G401 (cell line): Measurements from ENCODE around the gene SEC31B. TPM values are rescaled to one million over a fixed set of nuclear protein-coding genes. Genes with fewer than 3 reads are reported as not detected.

Experiments
- DNase-seq: peaks from one replicate; pipeline ENCODE4 v3.0.0-alpha.2; 2015; ENCODE audit warnings: low spot score
- in situ Hi-C: cut with HindIII; loops from 2 replicates; pipeline ENCODE4 v1.10.0; 2016; ENCODE audit warnings: low sequenced_read_pairs, mixed read lengths
- total RNA-seq: library from RNA; depleted of rRNA; stranded (reverse); fragments of >200 nt; shearing (Covaris generic); gene quantifications from 2 replicates; pipeline ENCODE4 v1.2.3, GENCODE V29; 2014

The SEC31B gene
- total RNA-seq, 1 experiment from 2014 or later, result 3.9 TPM

DNA sequence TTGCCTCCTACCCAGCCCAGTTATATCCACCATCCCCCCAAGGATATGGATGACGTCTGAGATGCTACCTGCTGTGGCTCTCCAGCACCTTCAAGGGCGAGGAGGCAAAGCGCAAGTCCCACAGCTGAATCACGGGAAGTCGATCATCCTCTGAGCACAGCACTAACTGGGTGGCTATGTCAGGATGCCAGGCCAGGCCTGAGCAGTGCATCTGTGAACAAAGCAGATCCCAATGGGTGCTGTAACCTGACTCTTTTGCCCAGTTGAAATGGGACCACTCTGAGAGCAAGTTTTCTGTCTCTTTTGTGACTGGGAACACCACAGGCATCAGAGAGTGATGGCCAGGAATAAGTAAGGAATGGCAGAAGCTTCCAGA is 12.3 kb downstream of the SEC31B start:
- in situ Hi-C loops, result loop anchor here (25.0 kb wide), 1 partner anchor 170 kb away; the partner anchor contains the start of genes PKD2L1 and SCD

DNA sequence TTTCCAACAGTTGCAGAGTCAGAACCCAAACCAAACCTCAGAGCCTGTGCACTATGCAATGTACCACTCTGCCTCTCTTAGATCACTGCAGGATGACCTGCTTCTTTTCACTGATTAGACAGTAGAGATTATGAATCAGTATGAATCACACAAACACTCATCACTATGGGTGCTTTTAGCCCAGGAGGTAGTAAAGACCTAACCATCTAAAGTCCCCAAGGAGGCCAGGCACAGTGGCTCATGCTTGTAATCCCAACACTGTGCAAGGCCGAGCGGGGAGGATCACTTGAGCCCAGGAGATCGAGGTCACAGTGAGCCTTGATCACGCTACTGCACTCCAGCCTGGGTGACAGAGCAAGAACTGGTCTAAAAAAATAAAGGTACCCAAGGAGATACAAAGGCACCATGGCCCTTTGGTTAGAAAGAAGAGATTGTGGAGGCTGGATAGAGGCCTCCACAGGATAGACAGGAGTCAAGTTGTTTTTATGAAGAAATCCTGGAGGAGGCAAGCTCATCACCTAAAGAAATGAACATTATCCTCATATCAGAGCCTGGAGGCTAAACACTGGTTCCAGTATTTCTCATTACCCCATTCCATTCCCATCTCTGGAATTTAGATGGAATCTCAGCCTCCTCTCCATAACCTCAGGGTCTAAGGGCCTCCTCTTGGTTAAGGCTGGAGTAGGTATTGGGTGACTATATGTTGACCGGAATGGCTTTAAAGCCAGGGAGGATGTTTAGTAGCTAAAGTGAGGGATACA is 12.9 kb downstream of the SEC31B start:
- no peak for DNase-seq
- in situ Hi-C loops, result loop anchor here (25.0 kb wide), 1 partner anchor 169 kb away; the partner anchor contains the start of genes PKD2L1 and SCD

More for the DNA sequence above, 12.3 kb downstream of the SEC31B start:
- no peak for DNase-seq

DNA sequence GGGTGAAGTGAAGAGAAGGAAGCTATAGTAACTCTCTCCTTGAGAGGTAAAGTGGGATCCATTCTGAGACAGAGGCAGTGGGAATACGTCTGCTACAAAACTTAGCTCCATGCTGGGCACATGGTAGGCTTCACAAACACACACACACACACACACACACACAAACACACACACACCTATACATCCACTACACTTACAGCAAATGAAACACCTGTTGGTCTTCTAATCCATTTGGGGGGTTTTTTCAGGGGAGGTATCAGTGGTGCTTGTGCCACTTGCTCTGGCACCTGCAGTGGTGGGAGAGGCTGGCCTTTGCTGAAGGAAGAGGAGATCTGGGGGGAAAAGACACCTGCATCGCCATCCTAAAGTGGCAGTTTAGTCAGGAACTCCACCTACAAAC is 14.5 kb downstream of the SEC31B start:
- in situ Hi-C loops, result loop anchor here (25.0 kb wide), 1 partner anchor 168 kb away; the partner anchor contains the start of genes PKD2L1 and SCD

DNA sequence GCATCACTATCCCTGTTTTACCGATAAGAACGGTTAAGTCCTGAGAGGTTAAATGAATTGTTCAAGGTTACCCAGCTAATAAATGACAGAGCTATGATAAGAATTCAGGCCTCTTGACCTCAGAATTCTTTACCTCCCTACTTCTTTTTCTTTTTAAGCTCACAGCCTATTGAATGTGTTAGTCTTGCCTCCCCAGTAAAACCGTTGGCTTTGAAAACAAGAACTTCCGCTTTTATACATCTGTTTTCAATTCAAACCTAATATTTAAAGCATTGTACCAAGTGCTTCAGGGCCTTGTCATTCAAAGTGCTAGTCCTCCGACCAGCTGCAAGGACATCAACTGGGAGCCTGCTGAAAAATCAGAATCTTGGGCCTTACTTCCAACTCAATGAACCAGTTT is 15.6 kb downstream of the SEC31B start:
- DNase-seq, result no peak

More for the DNA sequence above, 14.5 kb downstream of the SEC31B start:
- DNase-seq, result no peak

DNA sequence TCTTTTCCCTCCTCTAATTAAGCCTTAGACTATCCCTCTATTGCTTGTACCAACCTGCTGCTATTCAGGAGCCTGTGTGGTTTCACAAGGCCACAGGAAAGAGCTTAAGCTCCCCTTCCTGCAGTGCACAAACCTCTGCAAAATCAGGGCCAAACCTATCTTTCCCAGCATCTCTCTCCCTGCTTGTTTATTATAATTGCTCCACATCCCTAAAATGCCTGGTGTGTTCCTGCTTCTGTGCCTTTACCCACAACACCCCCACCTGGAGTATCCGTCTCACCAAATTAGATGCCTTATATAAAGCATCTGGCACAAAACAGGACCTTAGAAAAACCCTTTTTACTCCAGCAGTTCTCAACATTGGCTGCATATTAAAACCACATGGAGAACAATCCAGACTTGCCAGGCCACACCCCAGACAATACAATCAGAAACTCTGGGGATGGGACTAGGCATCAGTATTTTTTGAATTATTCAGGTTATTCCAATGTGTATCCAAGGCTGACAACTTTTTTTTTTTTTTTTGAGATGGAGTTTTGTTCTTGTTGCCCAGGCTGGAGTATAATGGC is 16.7 kb downstream of the SEC31B start:
- in situ Hi-C loops, result loop anchor here (25.0 kb wide), 1 partner anchor 166 kb away; the partner anchor contains the start of genes PKD2L1 and SCD
- no peak for DNase-seq

More for the DNA sequence above, 15.6 kb downstream of the SEC31B start:
- in situ Hi-C loops, result loop anchor here (25.0 kb wide), 1 partner anchor 167 kb away; the partner anchor contains the start of genes PKD2L1 and SCD

DNA sequence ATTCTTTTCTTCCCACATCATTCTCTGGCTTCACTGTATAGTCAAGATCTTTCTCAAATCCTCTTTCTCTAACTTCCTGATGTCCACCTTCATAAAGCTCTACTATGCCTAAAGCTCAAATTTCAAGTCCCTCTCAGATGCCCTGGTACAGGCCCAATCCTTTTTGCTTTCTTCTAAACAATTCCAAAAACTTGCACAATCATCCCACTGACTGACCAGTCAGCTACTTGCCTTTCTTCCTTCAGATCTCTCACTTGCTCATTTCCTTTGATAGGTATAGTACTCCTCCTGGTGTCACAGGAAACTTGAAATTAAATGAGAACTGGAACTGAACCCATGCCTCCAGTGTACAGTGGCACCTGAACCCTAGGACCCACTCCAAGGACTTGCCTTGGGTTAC is 18.2 kb downstream of the SEC31B start:
- in situ Hi-C loops, result loop anchor here (25.0 kb wide), 1 partner anchor 164 kb away; the partner anchor contains the start of genes PKD2L1 and SCD
- DNase-seq, result no peak

DNA sequence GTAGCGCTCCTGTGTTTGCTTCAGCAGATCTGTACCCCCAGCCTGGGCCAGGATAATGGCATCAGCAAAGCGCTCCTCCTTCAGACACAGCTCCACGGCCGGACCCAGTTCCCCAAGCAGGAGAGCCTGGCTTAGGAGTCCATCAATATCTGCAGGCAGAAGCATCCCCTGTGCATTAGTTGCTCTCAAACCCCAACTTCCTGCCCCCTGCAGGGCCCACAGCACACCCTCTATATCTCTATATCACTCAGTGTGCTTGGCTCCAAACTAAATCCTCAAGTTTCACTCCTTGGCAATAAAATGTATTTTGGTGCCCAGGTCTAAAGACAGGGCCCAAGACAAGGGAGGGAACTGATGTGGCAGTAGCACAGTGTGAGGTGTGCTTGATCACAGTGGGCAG is 21.6 kb downstream of the SEC31B start:
- in situ Hi-C loops, result no loop called here
- DNase-seq, result no peak

DNA sequence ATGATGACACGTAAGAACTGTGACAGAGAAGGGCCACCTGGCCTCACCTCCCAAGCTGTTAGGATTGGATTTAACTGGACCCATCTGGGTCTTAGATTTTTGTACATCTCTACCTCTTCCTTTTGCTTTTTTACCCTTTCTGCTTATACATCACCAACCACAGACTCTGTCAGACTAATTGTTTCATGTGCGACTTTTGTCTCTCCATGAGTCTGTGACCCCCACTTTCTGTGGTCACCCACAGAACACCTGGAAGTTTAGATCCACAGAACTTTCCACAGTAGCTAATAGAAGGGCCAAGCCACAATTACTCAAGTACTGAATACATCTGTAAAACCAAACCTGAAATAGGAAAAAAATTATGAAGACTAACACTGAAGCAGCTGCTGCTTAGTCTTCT is 23.1 kb downstream of the SEC31B start:
- DNase-seq, result no peak
- in situ Hi-C loops, result no loop called here

DNA sequence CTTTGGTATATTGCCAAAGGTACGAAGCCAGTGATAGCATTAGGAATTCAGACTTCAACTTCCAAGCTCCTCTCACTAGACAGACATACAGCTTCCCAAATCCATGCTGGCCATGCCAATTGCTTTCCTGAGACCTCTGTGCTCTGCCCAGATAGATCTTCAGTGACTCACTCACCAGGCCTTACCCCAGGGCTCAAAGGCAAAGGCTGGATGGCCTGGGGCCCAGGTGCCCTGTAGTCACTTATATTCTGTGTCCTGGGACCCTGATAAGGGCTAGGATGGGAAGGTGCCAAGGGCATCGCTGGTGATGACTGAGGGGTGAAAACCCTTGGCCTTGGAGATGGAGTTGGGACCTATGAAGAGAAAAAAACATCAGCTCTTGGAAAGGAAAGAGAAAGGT is 29.1 kb downstream of the SEC31B start:
- in situ Hi-C loops, result no loop called here
- DNase-seq, result no peak

DNA sequence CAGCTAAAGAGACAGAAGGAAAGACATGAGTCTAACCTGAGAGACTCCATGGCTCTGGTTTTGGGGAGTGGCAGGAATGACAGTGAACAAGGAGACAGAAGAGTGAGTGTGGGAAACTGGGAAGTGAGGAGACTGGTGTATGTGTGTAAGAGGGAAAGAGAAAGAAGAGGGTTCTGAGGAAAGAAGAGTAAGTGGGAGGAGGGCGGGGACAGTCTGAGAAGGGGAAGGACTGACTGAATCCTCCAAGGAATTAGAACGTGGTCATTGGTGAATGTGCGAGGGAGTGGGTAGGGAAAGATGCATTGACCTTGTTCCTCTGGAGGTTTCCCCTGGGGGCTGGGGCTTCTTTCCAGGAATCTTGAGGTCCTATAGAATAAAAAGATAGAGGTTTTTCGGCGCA is 30.3 kb downstream of the SEC31B start:
- no peak for DNase-seq

DNA sequence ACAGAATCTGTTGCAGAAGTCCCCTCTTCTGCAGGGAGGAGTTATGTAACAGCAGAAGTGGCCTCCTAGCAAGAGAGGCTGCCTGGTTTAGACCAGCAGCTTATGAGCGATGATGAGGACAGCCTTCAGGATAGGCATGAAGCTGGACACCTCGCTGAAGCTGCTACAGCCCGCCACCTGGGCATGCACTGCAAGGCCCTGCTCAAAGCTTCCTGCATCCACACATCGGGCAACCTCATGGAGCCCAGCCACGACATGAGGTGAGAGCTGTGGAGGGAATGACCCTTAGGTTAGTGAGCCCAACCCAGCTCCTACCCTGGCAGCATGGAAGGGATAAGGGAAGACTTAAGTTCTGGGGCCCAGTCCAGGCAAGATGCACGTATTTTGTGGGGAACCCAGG is 32.1 kb downstream of the SEC31B start:
- in situ Hi-C loops, result no loop called here
- no peak for DNase-seq

More for the DNA sequence above, 30.3 kb downstream of the SEC31B start:
- in situ Hi-C loops, result no loop called here

DNA sequence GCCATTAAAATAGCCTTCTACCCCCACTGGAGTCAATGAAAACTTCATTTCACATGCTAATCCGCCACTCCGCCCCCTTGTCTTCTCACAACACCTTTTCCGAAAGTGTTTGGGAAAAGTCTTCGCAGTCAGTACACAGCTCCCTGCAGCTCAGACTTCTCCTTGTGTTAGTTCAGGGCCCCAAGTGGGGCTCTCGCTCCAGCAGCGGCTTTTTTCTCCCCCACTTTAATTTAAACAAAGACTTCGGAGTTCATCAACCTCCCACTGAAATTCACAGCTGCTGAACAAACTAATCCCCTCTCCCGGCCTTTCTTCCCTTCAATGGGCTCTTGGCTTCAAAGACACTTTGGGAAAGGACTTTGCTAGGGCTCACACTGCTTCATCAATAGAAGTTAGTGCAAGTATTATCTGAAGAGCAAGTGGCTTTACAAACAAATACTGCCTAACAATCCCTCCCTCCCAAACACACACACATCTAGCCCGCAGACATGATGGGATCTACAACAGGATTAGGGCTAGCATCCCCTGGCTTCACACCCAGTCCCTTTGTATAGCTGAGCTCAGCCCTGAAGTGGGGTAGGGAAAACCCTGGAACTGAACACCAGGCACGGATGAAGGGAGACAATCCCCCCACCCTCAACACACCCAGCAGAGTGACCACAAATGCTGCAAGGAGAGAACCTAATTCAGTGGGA is 33.7 kb downstream of the SEC31B start:
- DNase-seq, result no peak
- in situ Hi-C loops, result no loop called here

DNA sequence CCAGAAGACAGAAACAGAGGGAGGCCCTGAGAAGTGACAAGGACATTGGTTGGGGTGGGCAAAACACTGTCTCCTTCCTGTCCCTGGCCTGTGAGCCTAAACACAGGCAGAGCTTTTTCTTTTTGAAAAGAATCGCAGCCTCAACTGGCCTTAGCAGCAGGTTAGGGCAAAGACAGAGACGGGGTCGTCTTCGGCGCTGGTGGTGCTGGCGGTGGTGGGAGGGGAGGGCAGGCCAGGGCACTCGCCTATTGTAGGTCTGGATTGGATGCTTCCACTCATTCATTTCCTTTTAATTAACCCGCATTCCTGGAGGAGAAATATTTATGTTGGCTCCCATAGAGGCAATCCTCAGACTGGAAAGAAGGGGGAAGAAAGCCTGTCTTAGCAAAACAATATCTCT is 34.3 kb downstream of the SEC31B start:
- no peak for DNase-seq

DNA sequence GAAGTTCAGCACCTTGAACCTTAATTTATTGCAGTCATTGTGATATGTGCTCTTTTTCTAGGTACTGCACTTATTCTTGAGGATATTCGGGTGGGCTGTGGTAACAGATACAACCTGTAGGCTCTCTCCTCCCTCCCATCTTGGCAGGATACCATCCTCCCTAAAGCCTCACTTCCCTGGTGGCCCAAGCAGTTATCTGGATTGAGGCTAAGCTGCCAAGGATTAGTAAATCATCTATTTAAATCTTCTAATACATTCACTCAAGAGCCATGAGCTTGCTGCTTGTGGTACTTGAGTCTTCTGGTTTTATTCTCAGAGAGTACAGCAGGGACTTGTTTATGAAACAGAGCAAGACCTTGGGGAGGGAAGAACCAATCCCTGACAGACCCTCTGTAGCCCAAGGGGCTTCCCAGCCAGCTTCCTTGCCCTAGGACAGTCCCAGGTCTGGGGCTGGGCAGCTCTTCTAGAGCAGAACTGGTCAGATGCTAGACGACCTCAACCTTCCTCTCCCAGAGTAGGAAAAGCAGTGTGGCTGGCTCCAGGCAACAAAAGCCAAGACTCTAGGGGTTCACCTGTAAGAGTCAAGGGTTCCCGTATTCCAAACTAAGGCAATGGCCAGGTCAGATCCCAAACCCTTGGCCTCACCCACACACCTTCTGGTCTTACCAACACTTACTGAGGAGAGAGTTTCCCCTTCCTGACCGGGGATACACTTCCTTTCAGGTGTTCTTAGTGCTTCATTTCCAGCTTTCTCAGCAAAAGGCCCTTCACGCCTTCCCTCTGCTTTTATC is 35.6 kb downstream of the SEC31B start:
- in situ Hi-C loops, result no loop called here
- no peak for DNase-seq

More for the DNA sequence above, 34.3 kb downstream of the SEC31B start:
- in situ Hi-C loops, result no loop called here

DNA sequence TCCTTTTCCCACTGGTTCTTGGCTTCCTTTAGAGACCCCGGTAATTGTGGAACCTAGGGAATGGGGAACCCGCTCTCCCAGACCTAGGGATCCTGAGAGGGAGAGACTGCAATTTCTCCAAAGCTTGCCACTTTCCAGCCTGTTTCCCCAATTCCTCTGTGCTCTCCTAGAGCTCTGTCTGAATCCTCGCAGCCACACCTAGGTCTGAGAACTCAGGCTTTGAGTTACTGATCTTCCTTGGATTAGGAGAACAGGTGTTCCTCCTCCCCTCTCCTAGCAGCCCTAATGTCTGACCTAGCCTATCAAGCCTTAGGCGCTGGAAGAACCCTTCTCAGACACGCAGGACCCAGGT is 36.9 kb downstream of the SEC31B start:
- in situ Hi-C loops, result no loop called here
- DNase-seq, result no peak

DNA sequence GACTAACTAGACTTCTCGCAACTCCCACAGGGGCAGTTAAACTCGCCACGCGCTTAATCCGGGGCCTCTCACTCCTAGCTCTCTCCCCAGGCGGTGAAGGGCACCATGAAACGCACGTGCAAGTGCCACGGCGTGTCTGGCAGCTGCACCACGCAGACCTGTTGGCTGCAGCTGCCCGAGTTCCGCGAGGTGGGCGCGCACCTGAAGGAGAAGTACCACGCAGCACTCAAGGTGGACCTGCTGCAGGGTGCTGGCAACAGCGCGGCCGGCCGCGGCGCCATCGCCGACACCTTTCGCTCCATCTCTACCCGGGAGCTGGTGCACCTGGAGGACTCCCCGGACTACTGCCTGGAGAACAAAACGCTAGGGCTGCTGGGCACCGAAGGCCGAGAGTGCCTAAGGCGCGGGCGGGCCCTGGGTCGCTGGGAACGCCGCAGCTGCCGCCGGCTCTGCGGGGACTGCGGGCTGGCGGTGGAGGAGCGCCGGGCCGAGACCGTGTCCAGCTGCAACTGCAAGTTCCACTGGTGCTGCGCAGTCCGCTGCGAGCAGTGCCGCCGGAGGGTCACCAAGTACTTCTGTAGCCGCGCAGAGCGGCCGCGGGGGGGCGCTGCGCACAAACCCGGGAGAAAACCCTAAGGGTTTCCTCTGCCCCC is 37.4 kb downstream of the SEC31B start:
- DNase-seq, result peak; percentile 61
- in situ Hi-C loops, result no loop called here

DNA sequence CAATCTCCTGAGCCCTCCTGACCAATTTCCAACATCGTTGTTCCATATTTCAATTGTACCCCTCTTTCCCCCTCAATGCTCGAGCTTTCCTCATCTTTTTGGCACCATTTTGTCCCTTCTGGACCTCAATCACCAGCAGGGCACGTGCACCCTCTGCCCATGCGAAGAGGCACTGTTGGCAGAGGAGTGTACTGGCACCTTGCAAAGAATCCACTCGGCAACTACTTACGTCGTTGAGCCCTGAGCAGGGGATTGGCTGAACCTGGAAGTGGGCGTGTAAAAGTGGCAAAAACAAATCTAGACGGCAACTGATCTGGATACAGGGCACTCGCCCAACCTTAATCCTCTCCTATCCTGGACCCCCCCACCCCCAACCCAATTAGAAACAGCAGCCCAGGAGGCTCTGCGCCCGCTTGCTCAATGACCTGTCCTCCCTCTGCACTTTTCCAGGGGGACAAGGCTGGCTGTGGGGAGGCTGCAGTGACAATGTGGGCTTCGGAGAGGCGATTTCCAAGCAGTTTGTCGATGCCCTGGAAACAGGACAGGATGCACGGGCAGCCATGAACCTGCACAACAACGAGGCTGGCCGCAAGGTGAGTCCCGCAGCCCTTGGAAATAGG is 38.1 kb downstream of the SEC31B start:
- DNase-seq, result peak; percentile 91
- in situ Hi-C loops, result no loop called here

DNA sequence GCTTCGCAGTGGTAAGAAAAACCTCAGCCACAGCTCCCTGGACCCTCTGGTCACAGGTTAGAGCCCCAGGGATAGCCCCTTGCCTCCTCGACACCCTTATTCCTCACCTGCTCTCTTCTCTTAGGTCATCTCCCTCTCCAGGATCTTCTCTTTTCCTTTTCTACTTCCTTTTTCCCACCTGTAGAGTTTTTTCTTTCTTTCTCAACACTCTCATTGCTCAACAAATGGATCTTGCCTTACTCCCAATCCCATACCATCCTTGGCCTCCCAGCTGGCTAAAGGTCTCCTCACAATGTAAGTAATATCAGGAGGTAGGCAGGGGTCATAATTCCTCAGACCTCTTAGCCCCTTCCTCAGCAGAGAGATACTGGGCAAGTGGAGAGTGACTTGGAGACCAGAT is 39.7 kb downstream of the SEC31B start:
- in situ Hi-C loops, result no loop called here
- DNase-seq, result no peak
